NT2/D1 (cell line): Measurements from ENCODE around the gene NOC2L.

Experiments used
- SUZ12 ChIP-seq: IDR thresholded peaks from 2 replicates; pipeline ENCODE4 v1.6.1; 2011; ENCODE audit not compliant: insufficient read length, insufficient read depth; ENCODE audit errors: extremely low read depth
- YY1 ChIP-seq: IDR thresholded peaks from 2 replicates; pipeline ENCODE4 v1.6.1; 2011; ENCODE audit not compliant: insufficient read length, insufficient read depth

GRCh38 chr1:935751-936231 lies 23.3 kb downstream of the NOC2L start:
- TF ChIP-seq YY1, result no peak
- no peak for TF ChIP-seq SUZ12
